ENCODE results near the gene IRAK2.
A peak's percentile ranks its signal among the peaks of the same experiment; 100 is the strongest.

Gene IRAK2

DNA sequence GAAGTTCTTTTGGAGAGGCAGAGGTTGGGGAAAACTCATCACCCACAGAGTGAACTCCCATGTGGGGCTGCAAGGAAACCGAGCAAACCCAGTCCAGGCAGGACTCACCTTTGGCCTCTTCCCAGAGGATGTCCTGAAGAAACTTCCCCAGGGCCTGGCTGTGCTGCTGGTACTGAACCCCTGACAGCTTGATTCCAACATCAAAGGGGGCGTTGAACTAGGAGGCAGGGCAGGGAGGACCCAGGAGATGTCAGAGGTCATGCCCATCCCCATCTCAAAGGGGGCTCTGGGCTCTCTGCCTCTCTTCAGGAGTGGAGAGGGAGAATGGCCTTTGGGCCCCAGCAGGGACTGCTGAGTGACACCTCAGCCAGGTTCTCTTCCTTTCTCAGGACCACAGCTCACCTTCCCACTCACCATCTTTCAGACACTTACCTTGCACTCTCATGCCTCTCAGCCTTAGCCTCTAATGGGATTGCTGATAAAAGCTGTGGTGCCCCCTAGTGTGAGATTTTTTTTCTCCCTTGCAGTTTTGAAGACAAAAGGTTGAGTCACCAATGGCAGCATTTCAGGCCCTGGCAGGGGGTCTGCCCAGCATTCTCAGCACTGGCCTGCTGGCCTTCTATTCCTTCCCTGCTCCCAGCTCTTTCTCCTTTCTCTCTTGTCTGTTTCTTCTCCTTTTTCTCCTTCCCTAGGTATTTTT is 122.0 kb downstream of the IRAK2 start:
- FAIRE-seq = peak; percentile 89

DNA sequence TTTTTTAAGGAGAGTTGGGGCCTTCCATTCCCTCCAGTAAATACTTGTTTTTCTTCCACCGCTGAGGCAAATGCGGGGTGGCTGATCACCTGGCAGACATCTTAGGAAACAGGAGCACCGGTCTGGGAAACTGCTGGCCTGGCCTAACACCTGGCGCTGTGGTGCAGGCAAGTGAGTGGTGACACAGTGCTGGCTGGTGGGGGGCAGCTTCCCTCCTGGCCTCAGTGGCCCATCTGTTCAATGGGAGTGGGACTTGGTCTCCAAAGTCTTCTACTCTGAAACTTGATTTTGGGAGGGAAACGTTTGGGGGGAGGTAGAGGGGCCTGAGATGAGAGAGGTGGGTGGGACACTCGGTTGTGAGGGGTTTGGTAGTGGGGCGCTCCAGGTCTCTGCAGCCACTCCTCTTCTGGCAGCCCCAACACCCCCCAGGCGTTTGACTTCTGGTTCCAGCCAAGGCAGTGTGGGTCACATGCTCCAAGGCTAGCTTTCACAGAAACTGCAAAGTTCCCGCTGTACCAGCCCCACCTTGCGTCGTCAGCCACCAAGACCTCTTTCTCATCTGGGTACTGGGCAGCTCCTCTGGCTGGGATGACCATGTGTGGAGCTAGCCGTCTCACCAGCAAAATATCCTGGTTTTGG is 123.3 kb downstream of the IRAK2 start:
- FAIRE-seq = no peak

GRCh38 chr3:10288575-10288960 is 123.8 kb downstream of the IRAK2 start:
- no peak for FAIRE-seq

GRCh38 chr3:10289077-10289476 is 124.4 kb downstream of the IRAK2 start:
- no peak for FAIRE-seq

- no peak for FAIRE-seq
Observed at GRCh38 chr3:10289787-10290355, 125.2 kb downstream of the IRAK2 start.

DNA sequence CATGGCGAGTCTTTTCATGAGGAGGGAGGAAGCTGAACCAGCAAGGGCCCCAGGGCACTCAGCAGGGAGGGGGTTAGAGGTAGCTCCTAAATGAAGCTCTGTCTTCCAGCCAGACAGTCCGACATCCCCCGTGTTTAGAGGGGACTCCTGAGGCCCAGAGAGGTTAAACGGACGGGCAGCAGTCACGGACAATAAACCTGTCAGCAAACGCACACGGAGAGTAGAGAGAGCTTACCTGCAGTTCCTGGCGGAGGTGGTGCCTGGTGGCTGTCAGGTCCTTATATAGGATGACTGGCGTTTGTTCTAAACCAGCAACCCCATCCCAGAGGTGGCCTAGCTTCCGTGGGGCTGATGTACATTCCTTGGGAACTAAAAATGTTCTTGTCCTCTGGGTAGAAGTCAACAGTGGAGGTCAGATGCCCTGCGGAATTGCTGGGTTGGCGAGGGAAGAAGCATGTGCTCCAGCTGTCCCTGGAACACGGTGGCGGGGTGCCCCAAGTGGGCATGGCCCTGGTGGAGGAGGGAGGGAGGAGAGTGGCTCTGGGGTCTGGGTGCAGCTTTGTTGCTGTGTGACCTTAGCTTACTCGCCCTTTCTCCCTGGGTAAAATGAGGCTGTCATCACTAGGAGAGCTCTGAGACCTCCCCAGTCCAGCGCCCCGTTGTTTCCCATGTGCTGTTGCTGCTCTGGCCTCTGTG is 125.9 kb downstream of the IRAK2 start:
- FAIRE-seq = no peak

DNA sequence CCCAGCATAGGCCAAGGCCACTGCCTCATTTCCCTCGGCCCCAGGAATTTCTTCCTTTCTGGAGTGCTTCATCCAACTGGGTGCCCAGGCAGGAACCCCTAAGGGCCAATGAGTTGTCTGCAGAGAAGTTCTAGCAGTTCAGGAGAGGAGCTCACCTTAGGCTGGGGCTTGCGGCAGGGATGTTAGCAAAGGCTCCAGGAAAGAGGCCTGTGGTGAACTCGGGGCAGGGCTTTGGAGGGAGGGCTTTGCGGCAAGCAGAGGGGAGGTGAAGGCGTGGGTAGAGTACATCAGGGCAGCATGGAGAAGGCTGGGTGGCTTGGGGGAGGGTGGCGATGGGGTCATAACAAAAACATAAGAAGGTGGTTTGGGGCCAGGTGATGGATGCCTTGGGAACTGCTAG is 126.9 kb downstream of the IRAK2 start:
- no peak for FAIRE-seq

DNA sequence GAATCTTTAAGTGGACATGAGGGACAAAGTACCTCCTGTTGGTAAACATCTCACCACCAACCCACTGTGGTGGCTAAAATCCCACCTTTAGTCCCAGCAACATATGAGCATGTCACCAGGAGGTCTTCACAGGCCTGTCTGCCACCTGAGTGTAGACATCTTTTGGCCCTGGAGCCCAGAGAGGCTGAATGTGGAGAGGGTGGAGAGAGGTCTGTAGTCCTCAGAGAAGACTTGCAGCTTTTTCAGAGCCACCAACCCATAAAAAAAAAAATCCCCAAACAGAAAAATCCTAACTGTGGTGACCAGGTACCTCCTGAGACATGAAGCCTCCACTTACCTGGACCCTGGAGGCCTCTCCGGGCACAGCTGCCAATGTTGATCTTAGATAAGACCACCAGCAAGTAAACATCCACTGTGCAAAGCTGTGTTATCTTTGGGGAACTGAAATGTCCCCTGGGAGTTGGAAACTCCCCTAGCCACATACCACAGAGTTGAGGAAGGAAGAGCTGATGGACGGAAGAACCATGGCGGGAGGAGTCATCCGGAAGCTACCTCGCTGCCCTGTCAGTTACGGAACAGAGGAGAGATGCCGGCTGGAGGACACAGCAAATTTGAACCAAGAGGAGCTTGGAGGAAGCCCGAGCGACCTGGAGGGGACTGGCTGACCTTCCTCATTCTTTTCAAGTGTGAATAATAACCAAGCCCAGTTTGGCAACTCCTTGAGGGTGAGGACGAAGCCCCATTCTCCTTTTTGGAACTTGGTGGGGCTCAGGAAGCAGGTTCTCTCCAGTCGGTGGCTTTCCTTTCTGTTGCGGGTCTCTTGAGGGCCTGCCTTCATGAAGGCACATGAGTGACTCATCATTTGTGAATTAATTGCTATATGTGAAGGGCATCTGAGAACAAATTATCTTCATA is 128.0 kb downstream of the IRAK2 start, which contains the start of gene GHRL:
GHRL (minus strand) TSS at position 443 of the 915 bp plus-strand sequence. CDS start 2,767 bp downstream, outside the sequence.
- no peak for FAIRE-seq
